HG03280 (cell line): ENCODE results near the gene SIRPD.
"Not testable (repeated sequence)": the region's sequence is repeated elsewhere in the genome, so short reads cannot be mapped to it uniquely, and the experiment has no call there.

ENCODE experiments used
- ATAC-seq: cut with Tn5 transposase; IDR thresholded peaks from one replicate; pipeline ENCODE4 v1.9.1; 2021; ENCODE audit warnings: mild to moderate bottlenecking, moderate library complexity; ENCODE audit not compliant: unreplicated experiment

Gene SIRPD

GRCh38 chr20:1497371-1497770 is 60.1 kb downstream of the SIRPD start:
- ATAC-seq, result not testable (repeated sequence)

GRCh38 chr20:1496930-1497329 is 60.6 kb downstream of the SIRPD start:
- ATAC-seq, result no peak

- ATAC-seq, result no peak
Measured at GRCh38 chr20:1494436-1494835, 63.1 kb downstream of the SIRPD start.

- ATAC-seq, result no peak
Measured at GRCh38 chr20:1493536-1493935, 64.0 kb downstream of the SIRPD start.

GRCh38 chr20:1491860-1492642 is 65.5 kb downstream of the SIRPD start:
- ATAC-seq, result no peak

- no peak for ATAC-seq
Measured at GRCh38 chr20:1491281-1491840, 66.1 kb downstream of the SIRPD start, which contains the start of gene SIRPB2. Gene SIRPB2 (minus strand): TSS chr20:1491420. CDS start chr20:1491359, 61 bp downstream.

GRCh38 chr20:1490643-1491195 is 66.8 kb downstream of the SIRPD start:
- ATAC-seq, result no peak

- no peak for ATAC-seq
Measured at GRCh38 chr20:1489764-1490436, 67.6 kb downstream of the SIRPD start.

GRCh38 chr20:1489325-1489724 is 68.2 kb downstream of the SIRPD start:
- ATAC-seq, result no peak

GRCh38 chr20:1486566-1486965 is 70.9 kb downstream of the SIRPD start:
- ATAC-seq, result no peak

- ATAC-seq, result no peak
Measured at GRCh38 chr20:1484438-1485116, 72.9 kb downstream of the SIRPD start.
